Naive thymus-derived CD8-positive, alpha-beta T cell (primary cell): ENCODE data around the gene NOP16. TPM values are rescaled to one million over a fixed set of nuclear protein-coding genes. Genes with fewer than 3 reads are reported as not detected.
A peak's percentile ranks its signal among the peaks of the same experiment; 100 is the strongest.

Experiments used
- ATAC-seq, 2 donors: fragments of 150-1000 bp; cut with Tn5 transposase in 1 of 2; sonication (Bioruptor Pico), chemical (Tn5 transposase) in 1 of 2; 1 replicate in 1 of 2; 2 replicates in 1 of 2; pipeline ENCODE4 v1.10.0; 2021; ENCODE audit warnings: mild to moderate bottlenecking in 2 of 2, moderate library complexity in 2 of 2
- POLR2A ChIA-PET: fragments of 350-600 bp; sonication (Branson Sonifier 250); formaldehyde crosslinking; loops from one replicate; lab custom pipeline; 2021; ENCODE audit warnings: antibody characterized with exemption; lab: Charles Lee
- DNase-seq, 10 donors: peaks; one replicate each; pipeline versions ENCODE4 v3.0.0 to v3.0.0-alpha.2; 2020 to 2022
- H3K27ac Mint-ChIP-seq, 10 donors: one replicate each; pipeline ENCODE4 v1.8.0; 2020 to 2022; ENCODE audit warnings: mild to moderate bottlenecking in 10 of 10, mixed read lengths in 10 of 10, moderate library complexity in 4 of 10, inconsistent platforms in 1 of 10
- H3K27me3 Mint-ChIP-seq, 5 donors: one replicate each; pipeline ENCODE4 v1.8.0; 2021 to 2022; ENCODE audit warnings: mixed read lengths in 5 of 5
- H3K36me3 Mint-ChIP-seq, 3 donors: one replicate each; pipeline ENCODE4 v1.8.0; 2020 to 2022; ENCODE audit warnings: mixed read lengths in 3 of 3, mild to moderate bottlenecking in 2 of 3, inconsistent platforms in 1 of 3
- H3K4me1 Mint-ChIP-seq, 4 donors: one replicate each; pipeline ENCODE4 v1.8.0; 2021 to 2022; ENCODE audit warnings: mixed read lengths in 4 of 4
- H3K4me3 Mint-ChIP-seq, 10 donors: one replicate each; pipeline ENCODE4 v1.8.0; 2020 to 2022; ENCODE audit warnings: mild to moderate bottlenecking in 10 of 10, mixed read lengths in 10 of 10, moderate library complexity in 6 of 10, inconsistent platforms in 1 of 10
- H3K9me3 Mint-ChIP-seq, 9 donors: one replicate each; pipeline ENCODE4 v1.8.0; 2020 to 2022; ENCODE audit warnings: mixed read lengths in 9 of 9, mild to moderate bottlenecking in 3 of 9, inconsistent platforms in 1 of 9, moderate library complexity in 1 of 9
- polyA plus RNA-seq, 3 donors: library from polyadenylated mRNA; unstranded; fragments of 300-500 nt; fragmentation: Illumina TruSeq; gene quantifications; one replicate each; pipeline ENCODE4 v1.2.3, GENCODE V29; 2021
- total RNA-seq, 8 experiments: library from RNA in 2 of 8; stranded (reverse) in 2 of 8; gene quantifications; one replicate each; pipeline ENCODE4 v1.2.3 and lab custom pipeline; 2021 to 2026

The NOP16 gene
- total and polyA plus RNA-seq, 5 experiments from 2014 or later = 19.1 to 40.5 (median 21.8) TPM

DNA sequence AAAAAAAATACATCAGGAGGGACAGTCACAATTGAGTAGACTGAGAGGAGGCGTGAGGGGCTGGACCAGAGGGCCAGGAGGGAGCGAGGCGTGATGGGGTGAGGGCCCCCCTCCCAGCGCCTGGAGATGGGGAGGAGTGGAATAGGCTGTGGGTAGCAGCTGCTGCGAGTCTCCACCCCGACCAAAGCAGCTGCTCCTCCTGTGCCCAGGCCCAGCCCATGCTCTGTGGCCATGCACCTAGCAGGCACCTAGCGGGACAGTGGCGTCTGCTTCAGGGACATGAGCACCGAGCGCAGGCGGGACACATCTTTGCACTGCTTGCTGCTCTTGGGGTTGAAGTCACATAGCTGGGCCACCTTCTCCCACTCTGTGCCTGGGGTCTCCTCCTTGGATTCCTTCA lies 4.1 kb upstream of the NOP16 start:
- peaks cover 5 to 22% (median 14%) of the 10 kb centered on the region in 4 donors for H3K4me1 Mint-ChIP-seq
- H3K27ac Mint-ChIP-seq = no peak overlapping the region
- peaks cover 0 to 18% (median 0%) of the 10 kb centered on the region in 3 donors for H3K36me3 Mint-ChIP-seq
- ATAC-seq (no peak), DNase-seq (no peak)
- H3K9me3 Mint-ChIP-seq = no peaks in the 10 kb centered on the region
- POLR2A ChIA-PET = interaction anchor here (1.7 to 1.9 kb wide), 2 partner anchors 31 to 55 kb away, joined by 3 to 7 read pairs; partner anchors contain the start of gene KIAA1191
- H3K4me3 Mint-ChIP-seq = no peak overlapping the region
- H3K27me3 Mint-ChIP-seq = no peaks in the 10 kb centered on the region

DNA sequence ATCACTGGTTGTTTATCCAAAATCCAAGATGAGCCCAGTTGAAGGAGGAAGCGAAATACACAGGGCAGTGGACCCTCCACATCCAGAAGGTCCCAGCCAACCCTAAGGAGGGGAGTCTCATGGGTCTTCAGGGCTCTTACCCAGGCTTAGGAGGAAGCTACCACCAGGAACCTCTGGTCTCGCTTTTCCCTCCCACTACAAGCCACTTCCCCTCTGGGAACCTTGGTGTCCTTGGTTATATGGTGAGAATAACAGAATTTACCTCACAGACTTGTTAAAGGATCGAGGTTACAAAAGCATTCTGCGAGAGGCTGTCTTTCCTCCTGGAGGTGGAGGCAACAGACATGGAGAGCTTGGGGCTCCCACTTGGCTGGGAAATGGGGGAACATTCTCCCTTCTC lies 3.6 kb upstream of the NOP16 start:
- H3K4me1 Mint-ChIP-seq = peaks cover 7 to 27% (median 20%) of the 10 kb centered on the region in 4 donors
- no peaks in the 10 kb centered on the region for H3K27me3 Mint-ChIP-seq
- POLR2A ChIA-PET = interaction anchor here (0.9 to 1.9 kb wide), 3 partner anchors 30 to 144 kb away, joined by 3 to 7 read pairs (median 3); partner anchors contain the start of gene KIAA1191
- H3K27ac Mint-ChIP-seq = peak overlapping the region in 1 of 10 donors; percentile 62
- H3K4me3 Mint-ChIP-seq = no peak overlapping the region
- peaks cover 0 to 19% (median 0%) of the 10 kb centered on the region in 3 donors for H3K36me3 Mint-ChIP-seq
- no peak for ATAC-seq
- H3K9me3 Mint-ChIP-seq = no peaks in the 10 kb centered on the region
- DNase-seq = no peak

DNA sequence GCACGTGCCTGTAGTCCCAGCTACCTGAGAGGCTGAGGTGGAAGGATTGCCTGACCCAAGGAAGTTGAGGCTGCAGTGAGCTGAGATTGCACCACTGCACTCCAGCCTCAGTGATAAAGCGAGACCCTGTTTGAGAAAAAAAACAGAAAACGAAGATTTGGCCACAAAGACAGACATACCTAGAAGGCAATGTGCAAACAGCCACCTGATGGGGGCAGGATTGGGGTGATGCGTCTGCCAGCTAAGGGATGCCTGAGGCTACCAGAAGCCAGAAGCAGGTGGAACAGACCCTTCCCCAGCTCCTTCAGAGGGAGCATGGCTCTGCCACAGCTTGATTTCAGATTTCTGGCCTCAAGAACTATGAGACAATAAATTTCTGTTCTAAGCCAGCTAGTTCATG lies 3.1 kb upstream of the NOP16 start:
- POLR2A ChIA-PET = interaction anchor here (0.9 to 1.9 kb wide), 2 partner anchors 30 to 144 kb away, joined by 3 to 7 read pairs; partner anchors contain the start of gene KIAA1191
- H3K27ac Mint-ChIP-seq = peak overlapping the region in 7 of 10 donors; percentile 51 to 95 (median 62)
- ATAC-seq (no peak), DNase-seq (no peak)
- H3K4me3 Mint-ChIP-seq = no peak overlapping the region
- H3K4me1 Mint-ChIP-seq = peaks cover 11 to 30% (median 25%) of the 10 kb centered on the region in 4 donors
- peaks cover 0 to 25% (median 0%) of the 10 kb centered on the region in 3 donors for H3K36me3 Mint-ChIP-seq
- H3K9me3 Mint-ChIP-seq = no peaks in the 10 kb centered on the region
- H3K27me3 Mint-ChIP-seq = no peaks in the 10 kb centered on the region

DNA sequence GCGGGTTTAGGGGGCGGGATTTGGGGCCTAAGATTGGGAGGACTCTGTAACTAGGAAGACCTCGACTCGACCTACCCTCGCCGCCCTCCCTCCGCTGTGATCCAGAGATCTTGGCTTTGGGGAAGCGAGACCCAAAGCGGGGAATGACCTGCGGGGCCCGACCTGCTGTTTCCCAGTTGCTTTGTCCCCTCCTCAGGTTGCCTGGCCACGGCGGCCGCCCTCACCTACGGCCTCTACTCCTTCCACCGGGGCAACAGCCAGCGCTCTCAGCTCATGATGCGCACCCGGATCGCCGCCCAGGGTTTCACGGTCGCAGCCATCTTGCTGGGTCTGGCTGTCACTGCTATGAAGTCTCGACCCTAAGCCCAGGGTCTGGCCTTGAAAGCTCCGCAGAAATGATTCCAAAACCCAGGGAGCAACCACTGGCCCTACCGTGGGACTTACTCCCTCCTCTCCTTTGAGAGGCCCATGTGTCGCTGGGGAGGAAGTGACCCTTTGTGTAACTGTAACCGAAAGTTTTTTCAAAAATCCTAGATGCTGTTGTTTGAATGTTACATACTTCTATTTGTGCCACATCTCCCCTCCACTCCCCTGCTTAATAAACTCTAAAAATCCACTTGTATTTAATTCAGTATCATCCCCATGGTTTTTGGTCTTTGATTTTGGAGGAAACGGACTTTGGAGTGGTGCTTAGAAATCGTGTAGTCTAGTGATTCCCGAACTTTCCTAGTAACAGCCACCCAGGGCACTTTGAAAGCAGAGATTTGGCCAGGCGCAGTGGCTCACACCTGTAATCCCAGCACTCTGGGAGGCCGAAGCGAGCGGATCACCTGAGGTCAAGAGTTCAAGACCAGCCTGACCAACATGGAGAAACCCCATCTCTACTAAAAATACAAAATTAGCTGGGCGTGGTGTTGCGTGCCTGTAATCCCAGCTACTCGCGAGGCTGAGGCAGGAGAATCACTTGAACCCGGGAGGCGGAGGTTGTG lies 1.0 kb upstream of the NOP16 start:
- peak overlapping the region; percentile 95 to 100 (median 100) for H3K27ac Mint-ChIP-seq
- POLR2A ChIA-PET = interaction anchor here (0.6 to 3.8 kb wide), 14 partner anchors 7 to 872 kb away, joined by 3 to 58 read pairs (median 4); partner anchors contain the start of genes CLTB, KIAA1191, RNF44 and TSPAN17
- peak overlapping the region; percentile 86 to 100 (median 99) for H3K4me3 Mint-ChIP-seq
- H3K27me3 Mint-ChIP-seq = no peaks in the 10 kb centered on the region
- H3K4me1 Mint-ChIP-seq = peaks cover 17 to 42% (median 37%) of the 10 kb centered on the region in 4 donors
- H3K36me3 Mint-ChIP-seq = peaks cover 0 to 40% (median 2%) of the 10 kb centered on the region in 3 donors
- DNase-seq = no peak
- no peaks in the 10 kb centered on the region for H3K9me3 Mint-ChIP-seq
- peak; percentile 51 to 54 for ATAC-seq

DNA sequence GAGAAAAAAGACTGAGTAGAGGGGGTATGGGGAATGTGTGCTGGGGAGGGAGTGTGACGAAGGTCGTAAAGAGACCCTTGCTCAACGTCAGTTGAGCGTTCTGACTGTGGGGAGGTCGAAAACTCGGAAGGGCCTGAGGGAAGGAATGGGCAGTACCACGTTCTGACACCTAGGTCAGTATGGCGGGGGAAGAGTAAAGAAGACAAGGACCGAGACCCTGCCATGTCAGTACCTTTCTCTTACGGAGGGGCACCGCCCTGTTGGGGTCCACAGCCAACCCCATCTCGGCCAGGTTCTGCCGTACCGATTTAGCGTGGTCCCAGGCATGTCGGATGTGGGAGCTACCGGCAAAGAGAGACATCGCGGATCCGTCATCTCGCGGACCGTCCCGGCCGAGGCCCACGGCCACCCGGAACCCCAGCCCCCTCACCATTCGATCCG lies 375 bp downstream of the NOP16 start:
- Mint-ChIP-seq H3K27ac (peak overlapping the region; percentile 95 to 100 (median 100)), H3K4me3 (peak overlapping the region; percentile 86 to 100 (median 99))

DNA sequence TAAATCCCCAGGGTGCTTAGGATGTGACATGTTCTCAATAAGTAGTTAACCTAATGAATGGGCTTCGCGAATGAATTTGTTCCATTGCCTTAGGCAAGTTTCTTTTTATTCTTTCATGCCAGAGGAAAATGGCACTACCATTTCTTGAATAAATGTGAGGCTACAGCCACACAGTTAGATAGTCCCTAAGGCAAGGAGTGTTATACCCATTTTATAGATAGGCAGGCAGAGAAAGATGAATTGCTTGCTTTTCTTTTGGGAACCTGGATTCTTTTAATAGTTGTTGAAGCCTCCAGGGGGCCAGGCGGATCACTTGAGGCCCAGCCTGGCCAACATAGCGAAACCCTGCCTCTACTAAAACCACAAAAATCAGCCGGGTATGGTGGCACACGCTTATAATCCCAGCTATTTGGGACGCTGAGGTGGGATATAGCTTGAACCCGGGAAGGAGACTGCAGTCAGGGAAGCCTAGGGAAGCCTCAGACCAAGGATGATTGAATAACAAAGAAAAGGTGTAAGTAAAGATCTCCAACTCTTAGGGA lies 943 bp downstream of the NOP16 start:
- Mint-ChIP-seq H3K9me3 (no peaks in the 10 kb centered on the region), H3K36me3 (peaks cover 0 to 59% (median 3%) of the 10 kb centered on the region in 3 donors), H3K27me3 (no peaks in the 10 kb centered on the region), H3K4me1 (peaks cover 17 to 42% (median 37%) of the 10 kb centered on the region in 4 donors), H3K27ac (peak overlapping the region in 9 of 10 donors; percentile 73 to 100 (median 99)), H3K4me3 (peak overlapping the region; percentile 86 to 100 (median 99))
- ATAC-seq (no peak), DNase-seq (no peak)
- POLR2A ChIA-PET = interaction anchor here (1.0 to 3.8 kb wide), 5 partner anchors 11 to 149 kb away, joined by 3 to 58 read pairs (median 25); partner anchors contain the start of genes ARL10, CLTB, KIAA1191 and RNF44

More for the DNA sequence above, 375 bp downstream of the NOP16 start:
- H3K9me3 Mint-ChIP-seq = no peaks in the 10 kb centered on the region
- peaks cover 17 to 42% (median 37%) of the 10 kb centered on the region in 4 donors for H3K4me1 Mint-ChIP-seq
- POLR2A ChIA-PET = interaction anchor here (0.9 to 3.8 kb wide), 10 partner anchors 7 to 259 kb away, joined by 3 to 58 read pairs (median 4); partner anchors contain the start of genes ARL10, CLTB, KIAA1191 and RNF44
- peaks cover 0 to 54% (median 2%) of the 10 kb centered on the region in 3 donors for H3K36me3 Mint-ChIP-seq
- no peaks in the 10 kb centered on the region for H3K27me3 Mint-ChIP-seq
- DNase-seq = no peak
- no peak for ATAC-seq

DNA sequence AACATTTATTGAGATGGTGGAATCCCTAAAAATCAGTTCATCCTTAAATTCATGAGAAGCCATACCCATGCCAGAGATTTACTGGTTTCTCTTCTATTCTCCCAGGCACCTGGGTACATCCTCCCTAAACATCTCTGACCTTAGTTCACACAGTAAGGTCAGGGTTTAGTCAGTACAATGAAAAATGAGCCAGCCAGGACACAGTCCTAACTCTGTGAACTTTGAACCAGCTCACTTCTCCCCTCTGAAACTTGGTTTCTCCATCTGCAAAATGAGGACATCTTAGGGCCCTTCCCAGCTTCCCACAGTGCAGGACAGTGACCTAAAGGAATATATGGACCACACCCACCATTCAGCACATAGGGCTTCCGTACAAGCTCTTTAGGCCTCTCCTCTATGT lies 1.9 kb downstream of the NOP16 start:
- Mint-ChIP-seq H3K4me3 (peak overlapping the region in 9 of 10 donors; percentile 39 to 100 (median 63)), H3K27ac (peak overlapping the region in 6 of 10 donors; percentile 31 to 98 (median 54)), H3K36me3 (peaks cover 0 to 56% (median 7%) of the 10 kb centered on the region in 3 donors), H3K9me3 (no peaks in the 10 kb centered on the region), H3K4me1 (peaks cover 17 to 42% (median 37%) of the 10 kb centered on the region in 4 donors), H3K27me3 (no peaks in the 10 kb centered on the region)
- POLR2A ChIA-PET = interaction anchor here (3.8 kb wide), 1 partner anchor 25 kb away, joined by 58 read pairs; the partner anchor contains the start of gene KIAA1191
- ATAC-seq (no peak), DNase-seq (no peak)

DNA sequence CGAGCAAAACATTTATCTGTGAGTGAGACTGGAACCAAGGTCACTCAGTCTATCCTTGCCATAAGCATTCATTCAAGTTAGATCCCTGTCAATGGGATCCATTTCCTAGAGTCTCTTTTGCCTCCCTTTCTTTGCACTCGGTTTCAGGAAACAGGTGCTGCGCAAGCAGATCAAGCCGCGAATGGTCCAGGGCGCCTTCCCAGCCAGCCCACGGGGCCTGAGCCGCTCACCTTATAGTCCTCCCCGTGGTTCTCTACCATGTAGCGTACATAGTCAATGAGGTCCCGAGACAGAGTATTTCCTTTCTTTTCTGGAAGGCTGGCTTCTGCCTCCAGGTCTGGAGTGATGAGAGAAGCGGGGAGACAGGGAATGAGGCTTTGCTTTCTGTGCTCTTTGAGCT lies 3.4 kb downstream of the NOP16 start:
- Mint-ChIP-seq H3K9me3 (no peaks in the 10 kb centered on the region), H3K4me3 (no peak overlapping the region), H3K27me3 (no peaks in the 10 kb centered on the region), H3K27ac (peak overlapping the region in 1 of 10 donors; percentile 47), H3K36me3 (peaks cover 0 to 59% (median 13%) of the 10 kb centered on the region in 3 donors), H3K4me1 (peaks cover 17 to 41% (median 34%) of the 10 kb centered on the region in 4 donors)
- DNase-seq (no peak), ATAC-seq (no peak)
- POLR2A ChIA-PET = interaction anchor here (1.8 kb wide), 1 partner anchor 24 kb away, joined by 7 read pairs; the partner anchor contains the start of gene KIAA1191

DNA sequence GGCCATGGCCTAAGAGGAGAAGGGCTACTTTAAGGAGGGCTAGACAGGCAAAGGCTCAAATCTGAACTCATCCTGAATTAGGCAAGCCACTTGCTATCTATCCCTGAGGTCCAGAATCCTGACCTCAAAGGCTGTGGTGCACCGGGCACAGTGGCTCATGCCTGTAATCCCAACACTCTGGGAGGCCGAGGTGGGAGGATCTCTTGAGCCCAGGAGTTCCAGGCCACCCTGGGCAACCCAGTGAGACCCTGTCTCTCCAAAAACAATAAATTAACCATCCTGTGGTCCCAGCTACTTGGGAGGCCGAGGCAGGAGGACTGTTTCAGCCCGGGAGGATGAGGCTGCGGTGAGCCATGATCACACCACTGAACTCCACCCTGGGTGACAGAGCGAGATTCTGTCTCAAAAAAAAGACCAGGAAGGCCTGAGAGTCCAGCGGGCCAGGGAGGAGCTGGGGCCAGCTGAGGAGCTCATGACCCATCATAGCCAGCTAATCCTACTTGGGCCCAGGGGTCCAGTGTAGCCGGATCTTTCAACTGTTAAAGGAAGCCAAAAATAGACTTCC lies 4.0 kb downstream of the NOP16 start:
- Mint-ChIP-seq H3K36me3 (peaks cover 0 to 62% (median 17%) of the 10 kb centered on the region in 3 donors), H3K9me3 (no peaks in the 10 kb centered on the region), H3K4me3 (no peak overlapping the region), H3K27ac (peak overlapping the region in 1 of 10 donors; percentile 34), H3K4me1 (peaks cover 17 to 41% (median 32%) of the 10 kb centered on the region in 4 donors), H3K27me3 (no peaks in the 10 kb centered on the region)
- ATAC-seq = no peak
- no peak for DNase-seq
- POLR2A ChIA-PET = interaction anchor here (1.8 kb wide), 1 partner anchor 23 kb away, joined by 7 read pairs; the partner anchor contains the start of gene KIAA1191

DNA sequence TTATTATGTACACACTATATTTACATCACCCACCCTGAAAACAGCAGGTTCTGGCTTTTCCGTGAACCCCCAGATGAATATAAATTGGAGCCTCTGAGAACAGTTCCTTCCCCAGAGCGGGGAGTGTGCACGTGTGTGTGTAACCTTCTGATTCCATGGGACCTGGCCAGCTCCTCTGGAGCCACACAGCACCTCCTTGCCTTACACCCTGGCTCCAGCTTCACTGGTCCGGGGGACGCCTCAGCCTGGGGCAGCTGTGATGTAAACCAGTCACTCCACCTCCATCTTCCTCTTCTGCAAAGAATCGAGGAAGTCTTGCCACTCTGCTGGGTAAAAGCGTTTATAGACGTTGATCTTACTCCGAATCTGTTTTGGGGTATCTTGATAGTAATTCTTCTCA lies 4.4 kb downstream of the NOP16 start:
- POLR2A ChIA-PET = no interaction called here
- Mint-ChIP-seq H3K9me3 (no peaks in the 10 kb centered on the region), H3K27ac (peak overlapping the region in 1 of 10 donors; percentile 34), H3K4me3 (no peak overlapping the region), H3K36me3 (peaks cover 0 to 64% (median 17%) of the 10 kb centered on the region in 3 donors), H3K4me1 (peaks cover 17 to 36% (median 29%) of the 10 kb centered on the region in 4 donors), H3K27me3 (no peaks in the 10 kb centered on the region)
- DNase-seq (no peak), ATAC-seq (no peak)

DNA sequence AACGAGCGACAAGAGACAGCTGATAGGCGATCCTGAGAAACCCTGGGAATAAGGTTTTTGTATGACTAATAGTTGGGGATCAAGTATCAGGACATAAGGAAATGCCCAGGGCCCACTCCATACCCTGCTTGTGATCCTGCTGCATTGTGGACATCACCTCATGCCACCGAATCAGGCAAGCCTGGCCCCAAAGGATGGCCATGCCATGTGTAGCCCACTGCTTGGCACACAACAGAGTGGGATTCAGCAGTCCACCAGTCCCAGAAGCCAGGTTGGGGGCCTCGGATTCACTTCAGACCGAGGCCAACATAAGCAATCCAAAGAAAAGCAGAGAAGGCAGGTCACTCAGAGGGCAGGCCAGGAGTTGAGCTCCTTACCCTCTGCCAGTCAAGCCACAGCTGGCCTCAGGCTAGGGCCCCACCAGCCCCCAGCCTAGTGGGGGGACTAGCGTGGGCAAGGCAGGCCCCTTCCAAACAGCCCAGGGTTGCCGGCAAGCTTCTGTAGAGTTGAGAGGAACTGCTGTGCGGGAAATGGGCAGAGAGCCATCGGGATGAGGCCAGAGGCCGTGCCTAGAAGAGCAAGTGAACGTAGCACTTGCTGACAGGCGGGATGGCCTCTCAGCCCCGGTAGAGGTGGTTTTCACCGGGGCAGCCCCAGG lies 5.0 kb downstream of the NOP16 start:
- Mint-ChIP-seq H3K27me3 (no peaks in the 10 kb centered on the region), H3K27ac (no peak overlapping the region), H3K4me3 (no peak overlapping the region), H3K36me3 (peaks cover 0 to 66% (median 17%) of the 10 kb centered on the region in 3 donors), H3K4me1 (peaks cover 17 to 35% (median 29%) of the 10 kb centered on the region in 4 donors), H3K9me3 (no peaks in the 10 kb centered on the region)
- ATAC-seq (no peak), DNase-seq (no peak)
- POLR2A ChIA-PET = no interaction called here
